Sigmoid colon (tissue), 4 donors: Measurements from ENCODE around the gene TANGO6.

ENCODE experiments used
- CTCF ChIP-seq, 4 experiments: fragments of 450-650 bp in 3 of 4; fragments of 200-600 bp in 1 of 4; IDR thresholded peaks; one replicate each; pipeline ENCODE4 v1.5.1; 2016 to 2019; ENCODE audit warnings: antibody characterized with exemption in 4 of 4, mild to moderate bottlenecking in 3 of 4, moderate library complexity in 2 of 4
- EP300 ChIP-seq, 4 donors: sonication (generic); formaldehyde crosslinking; IDR thresholded peaks; one replicate each; pipeline ENCODE4 v1.6.1; 2017; ENCODE audit warnings: antibody characterized with exemption in 4 of 4
- POLR2A ChIP-seq, 2 donors: fragments of 450-650 bp; IDR thresholded peaks; one replicate each; pipeline ENCODE4 v1.6.1; 2016; ENCODE audit warnings: antibody characterized with exemption in 2 of 2, mild to moderate bottlenecking in 2 of 2, moderate library complexity in 2 of 2

GRCh38 chr16:68850481-68850880 is 7.2 kb downstream of the TANGO6 start:
- TF ChIP-seq CTCF (IDR thresholded peaks at IDR 0.05) (no peak), POLR2A (IDR thresholded peaks at IDR 0.05) (no peak), EP300 (IDR thresholded peaks at IDR 0.05) (no peak)
